GM12865 (cell line): ENCODE results near the gene XDH.

ENCODE experiments used
- DNase-seq: peaks from one replicate; pipeline ENCODE4 v3.0.0; 2010; ENCODE audit warnings: low read depth
- H3K4me3 ChIP-seq: 2 replicates; pipeline ENCODE4 v1.5.1; 2011; ENCODE audit warnings: mild to moderate bottlenecking, low read depth, low read length, control low read depth
- CTCF ChIP-seq: IDR thresholded peaks from 2 replicates; pipeline ENCODE4 v1.5.1; 2011; ENCODE audit warnings: low read length, control low read depth, low read depth, inconsistent platforms; ENCODE audit not compliant: insufficient read depth; ENCODE audit errors: missing control alignments

Gene XDH

GRCh38 chr2:31318361-31319336 lies 95.9 kb downstream of the XDH start:
- H3K4me3 ChIP-seq: no peak overlapping the region
- peak; percentile 45 for DNase-seq
- TF ChIP-seq CTCF: no peak

GRCh38 chr2:31317396-31317795 lies 97.1 kb downstream of the XDH start:
- no peak for DNase-seq
- H3K4me3 ChIP-seq: no peak overlapping the region
- no peak for TF ChIP-seq CTCF

- no peak for TF ChIP-seq CTCF
- DNase-seq: no peak
These were observed 99.8 kb downstream of the XDH start for GRCh38 chr2:31314761-31315160.

GRCh38 chr2:31312898-31313297 lies 101.6 kb downstream of the XDH start:
- no peak for TF ChIP-seq CTCF
- H3K4me3 ChIP-seq: no peak overlapping the region
- no peak for DNase-seq

More at GRCh38 chr2:31314761-31315160, 99.8 kb downstream of the XDH start:
- no peak overlapping the region for H3K4me3 ChIP-seq

DNA sequence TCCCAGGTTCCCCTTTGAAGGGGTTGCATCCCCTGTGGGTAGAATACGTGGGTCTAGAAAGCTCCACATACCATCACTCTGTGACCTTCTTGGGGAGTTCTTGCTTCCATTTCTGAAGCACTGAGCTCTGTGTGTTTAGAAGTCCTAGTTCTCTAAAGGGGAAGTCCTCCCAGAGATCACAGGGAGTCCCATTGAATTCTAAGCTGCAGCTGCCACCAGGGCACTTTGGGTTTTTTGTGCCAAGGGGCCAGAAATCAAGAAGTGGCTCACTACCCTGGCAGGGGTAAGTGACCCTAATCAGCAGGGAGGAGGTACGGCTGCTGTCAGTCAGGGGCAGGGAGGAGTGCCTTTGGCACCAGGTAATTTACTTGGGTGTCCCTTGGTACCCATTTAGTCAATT lies 109.7 kb downstream of the XDH start:
- TF ChIP-seq CTCF: no peak
- no peak overlapping the region for H3K4me3 ChIP-seq
- no peak for DNase-seq

DNA sequence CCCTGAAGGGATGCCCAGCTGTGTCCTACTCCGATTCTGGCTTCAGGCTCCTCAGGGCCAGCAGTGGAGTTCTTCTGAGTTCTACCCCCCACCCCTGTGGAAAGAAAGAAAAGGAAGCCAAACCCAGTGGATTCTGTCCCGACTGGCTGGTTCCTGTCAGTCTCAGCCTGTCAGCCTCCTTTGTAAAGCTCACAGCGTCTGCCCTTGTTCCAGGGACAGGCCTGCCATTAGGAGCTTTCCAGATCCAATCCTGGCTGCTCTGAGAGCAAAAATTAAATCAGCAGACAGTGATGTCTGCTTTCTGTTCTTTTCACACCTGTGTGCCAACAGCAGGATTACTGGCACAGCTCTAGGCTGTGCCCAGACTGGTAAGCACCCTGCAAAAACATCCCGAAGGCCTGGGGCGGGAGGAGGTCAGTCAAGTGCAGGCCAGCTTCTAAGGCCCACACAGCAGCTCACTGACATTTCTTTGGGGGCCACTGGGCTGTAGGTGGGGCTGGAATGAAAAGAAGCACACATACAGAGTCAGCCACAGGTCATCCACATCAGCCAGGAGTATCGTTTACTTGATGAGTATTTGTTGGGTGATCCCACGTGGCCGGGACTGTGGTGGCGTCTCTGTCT lies 111.5 kb downstream of the XDH start:
- TF ChIP-seq CTCF: no peak
- no peak for DNase-seq
- H3K4me3 ChIP-seq: no peak overlapping the region
